Naive thymus-derived CD4-positive, alpha-beta T cell (primary cell): Measurements from ENCODE around the gene COL19A1. TPM values are rescaled to one million over a fixed set of nuclear protein-coding genes. Genes with fewer than 3 reads are reported as not detected.
"Not testable (repeated sequence)": the region's sequence is repeated elsewhere in the genome, so short reads cannot be mapped to it uniquely, and the experiment has no call there.

Source experiments
- ATAC-seq: fragments of 150-1000 bp; cut with Tn5 transposase; 2 replicates; pipeline ENCODE4 v1.10.0; 2021; ENCODE audit warnings: mild to moderate bottlenecking, moderate library complexity
- CTCF ChIA-PET: fragments of 350-600 bp; sonication (Branson Sonifier 250); formaldehyde crosslinking; loops from one replicate; lab custom pipeline; 2021; ENCODE audit warnings: antibody characterized with exemption; lab: Charles Lee
- POLR2A ChIA-PET: fragments of 350-600 bp; sonication (Branson Sonifier 250); formaldehyde crosslinking; loops from one replicate; lab custom pipeline; 2021; ENCODE audit warnings: antibody characterized with exemption, inconsistent platforms; lab: Charles Lee
- DNase-seq, 9 donors: peaks; one replicate each; pipeline versions ENCODE4 v3.0.0 to v3.0.0-alpha.2; 2020 to 2022; ENCODE audit warnings: mixed read lengths in 1 of 9
- H3K27ac ChIP-seq: one replicate; pipeline ENCODE4 v1.7.0; 2013; ENCODE audit warnings: mild to moderate bottlenecking, low read depth, low read length, moderate library complexity
- H3K27me3 ChIP-seq, 2 donors: one replicate each; pipeline ENCODE4 v1.7.0; 2013; ENCODE audit warnings: low read length in 2 of 2, mild to moderate bottlenecking in 2 of 2, moderate library complexity in 2 of 2; ENCODE audit not compliant: control insufficient read depth in 2 of 2, insufficient read depth in 2 of 2
- H3K36me3 ChIP-seq, 3 experiments: 1 replicate in 2 of 3; 2 replicates in 1 of 3; pipeline ENCODE4 v1.7.0; 2013; ENCODE audit warnings: low read length in 3 of 3, mild to moderate bottlenecking in 3 of 3, moderate library complexity in 1 of 3; ENCODE audit not compliant: insufficient read depth in 3 of 3, control insufficient read depth in 2 of 3
- H3K4me1 ChIP-seq, 2 donors: one replicate each; pipeline ENCODE4 v1.7.0; 2013; ENCODE audit warnings: low read length in 2 of 2, mild to moderate bottlenecking in 2 of 2, moderate library complexity in 1 of 2; ENCODE audit not compliant: control insufficient read depth in 2 of 2, insufficient read depth in 2 of 2
- H3K4me3 ChIP-seq: 2 replicates; pipeline ENCODE4 v1.7.0; 2013; ENCODE audit warnings: mild to moderate bottlenecking, low read length
- H3K9me3 ChIP-seq, 3 experiments: 1 replicate in 2 of 3; 2 replicates in 1 of 3; pipeline ENCODE4 v1.7.0; 2013; ENCODE audit warnings: low read length in 3 of 3; ENCODE audit not compliant: control insufficient read depth in 2 of 3
- H3K27ac Mint-ChIP-seq, 9 donors: one replicate each; pipeline ENCODE4 v1.8.0; 2020 to 2022; ENCODE audit warnings: mixed read lengths in 9 of 9, mild to moderate bottlenecking in 8 of 9, moderate library complexity in 5 of 9, inconsistent platforms in 2 of 9
- H3K27me3 Mint-ChIP-seq, 5 donors: one replicate each; pipeline ENCODE4 v1.8.0; 2021 to 2022; ENCODE audit warnings: mixed read lengths in 5 of 5, mild to moderate bottlenecking in 1 of 5
- H3K36me3 Mint-ChIP-seq, 5 donors: one replicate each; pipeline ENCODE4 v1.8.0; 2020 to 2022; ENCODE audit warnings: mixed read lengths in 5 of 5, mild to moderate bottlenecking in 3 of 5, inconsistent platforms in 1 of 5
- H3K4me1 Mint-ChIP-seq, 7 donors: one replicate each; pipeline ENCODE4 v1.8.0; 2020 to 2022; ENCODE audit warnings: mixed read lengths in 7 of 7, mild to moderate bottlenecking in 3 of 7, inconsistent platforms in 1 of 7
- H3K4me3 Mint-ChIP-seq, 10 donors: one replicate each; pipeline ENCODE4 v1.8.0; 2020 to 2022; ENCODE audit warnings: mild to moderate bottlenecking in 10 of 10, mixed read lengths in 10 of 10, moderate library complexity in 6 of 10, inconsistent platforms in 2 of 10
- H3K9me3 Mint-ChIP-seq, 11 donors: one replicate each; pipeline ENCODE4 v1.8.0; 2020 to 2022; ENCODE audit warnings: mixed read lengths in 11 of 11, mild to moderate bottlenecking in 4 of 11, inconsistent platforms in 1 of 11, moderate library complexity in 1 of 11
- intact Hi-C, 2 donors: fragments of 100-400 bp; cut with micrococcal nuclease; formaldehyde crosslinking; loops; one replicate each; pipeline ENCODE4 v1.15.1; 2023
- polyA plus RNA-seq, 2 donors: library from polyadenylated mRNA; unstranded; fragments of 300-500 nt; fragmentation: Illumina TruSeq; gene quantifications; one replicate each; pipeline ENCODE4 v1.2.3, GENCODE V29; 2021
- total RNA-seq, 6 experiments: library from RNA in 5 of 6; stranded (reverse) in 5 of 6; gene quantifications; 1 replicate in 5 of 6; 2 replicates in 1 of 6; pipeline ENCODE4 v1.2.3 and lab custom pipeline; 2021 to 2026

Gene COL19A1
- total and polyA plus RNA-seq, 7 experiments from 2014 or later = 0.02 to 1.3 (median 0.32) TPM; not detected in 2

DNA sequence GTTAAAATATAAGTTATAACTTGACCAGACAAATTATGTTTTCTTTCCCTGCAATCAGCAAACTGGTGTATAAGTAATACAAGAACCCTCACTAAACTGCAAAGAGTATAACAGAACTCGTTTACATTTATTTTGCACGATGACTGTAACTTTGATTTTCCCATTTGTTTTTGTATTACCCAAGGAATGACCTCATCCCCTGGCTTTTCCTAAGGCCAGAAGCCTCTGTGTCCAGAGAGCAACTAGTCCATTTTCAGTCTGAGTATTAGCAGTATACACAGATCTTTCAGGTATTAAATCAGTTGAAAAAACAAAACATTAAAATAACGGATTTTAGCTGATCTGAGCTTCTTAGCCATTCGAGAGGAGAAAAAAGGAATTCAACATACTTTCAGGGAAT is 17.2 kb downstream of the COL19A1 start:
- Mint-ChIP-seq H3K4me1 (peaks cover 0 to 1% (median 0%) of the 10 kb centered on the region in 7 donors), H3K36me3 (no peaks in the 10 kb centered on the region), H3K9me3 (no peaks in the 10 kb centered on the region), H3K27me3 (peaks cover 12 to 40% (median 25%) of the 10 kb centered on the region in 5 donors), H3K27ac (no peak overlapping the region), H3K4me3 (no peak overlapping the region)
- H3K27me3 ChIP-seq = no peaks in the 10 kb centered on the region
- POLR2A ChIA-PET = no interaction called here
- intact Hi-C loops = no loop called here
- H3K9me3 ChIP-seq = no peaks in the 10 kb centered on the region
- DNase-seq (no peak), ATAC-seq (no peak)
- CTCF ChIA-PET = no interaction called here
- no peak overlapping the region for H3K27ac ChIP-seq
- no peak overlapping the region for H3K4me3 ChIP-seq
- H3K4me1 ChIP-seq = no peaks in the 10 kb centered on the region
- H3K36me3 ChIP-seq = no peaks in the 10 kb centered on the region

DNA sequence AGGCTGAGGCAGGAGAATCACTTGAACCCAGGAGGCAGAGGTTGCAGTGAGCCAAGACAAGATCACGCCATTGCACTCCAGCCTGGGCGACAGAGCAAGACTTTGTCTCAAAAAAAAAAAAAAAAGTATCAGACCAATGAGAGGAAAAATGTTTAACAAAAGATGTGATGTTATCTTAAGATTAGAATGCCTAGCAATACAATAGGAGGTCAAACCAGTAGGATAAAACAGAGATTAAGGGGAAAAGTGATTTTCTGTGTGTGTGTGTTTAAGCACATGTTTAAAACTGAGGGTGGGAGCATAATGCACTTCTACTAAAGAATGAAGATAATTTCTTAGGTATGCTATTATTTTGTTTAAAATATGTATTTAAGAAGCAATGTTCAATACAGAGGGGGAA is 17.9 kb downstream of the COL19A1 start:
- Mint-ChIP-seq H3K9me3 (peaks cover 0 to 4% (median 0%) of the 10 kb centered on the region in 11 donors), H3K4me3 (no peak overlapping the region)
- H3K27ac ChIP-seq = no peak overlapping the region

DNA sequence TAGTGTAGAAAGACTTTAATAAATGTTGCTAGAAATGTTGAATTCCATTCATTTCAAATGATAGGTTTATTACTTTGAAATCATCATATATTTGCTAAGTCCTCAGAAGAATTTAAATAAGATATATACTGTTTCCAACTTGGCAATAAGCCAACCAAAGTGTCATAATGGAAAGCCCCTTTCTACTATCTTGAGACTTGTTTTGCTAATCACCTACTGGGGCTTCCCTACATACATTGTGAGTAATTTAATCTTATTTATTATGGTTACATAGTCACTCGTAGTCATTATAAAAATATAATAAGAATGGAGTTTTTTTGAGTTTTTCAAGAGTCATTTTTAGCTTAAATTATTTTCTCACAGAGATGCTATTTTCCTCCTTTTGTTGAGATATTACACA is 20.7 kb downstream of the COL19A1 start:
- H3K9me3 ChIP-seq = no peaks in the 10 kb centered on the region
- POLR2A ChIA-PET = no interaction called here
- H3K27me3 ChIP-seq = peaks cover 0 to 4% of the 10 kb centered on the region in 2 donors
- ATAC-seq (no peak), DNase-seq (peak in 1 of 9 donors; percentile 16)
- H3K4me3 Mint-ChIP-seq = no peak overlapping the region
- peaks cover 0 to 1% (median 0%) of the 10 kb centered on the region in 7 donors for H3K4me1 Mint-ChIP-seq
- peaks cover 6 to 20% (median 12%) of the 10 kb centered on the region in 5 donors for H3K27me3 Mint-ChIP-seq
- H3K36me3 ChIP-seq = no peaks in the 10 kb centered on the region
- peaks cover 0 to 16% (median 0%) of the 10 kb centered on the region in 11 donors for H3K9me3 Mint-ChIP-seq
- intact Hi-C loops = no loop called here
- H3K4me3 ChIP-seq = no peak overlapping the region
- CTCF ChIA-PET = no interaction called here
- no peaks in the 10 kb centered on the region for H3K36me3 Mint-ChIP-seq
- no peak overlapping the region for H3K27ac ChIP-seq
- no peak overlapping the region for H3K27ac Mint-ChIP-seq
- no peaks in the 10 kb centered on the region for H3K4me1 ChIP-seq

More for the DNA sequence above, 17.9 kb downstream of the COL19A1 start:
- peaks cover 12 to 40% (median 22%) of the 10 kb centered on the region in 5 donors for H3K27me3 Mint-ChIP-seq
- no peak overlapping the region for H3K27ac Mint-ChIP-seq
- CTCF ChIA-PET = interaction anchor here (0.6 kb wide), 1 partner anchor 12 kb away, joined by 5 read pairs; no protein-coding TSS in a partner anchor
- intact Hi-C loops = no loop called here
- H3K4me1 Mint-ChIP-seq = peaks cover 0 to 1% (median 0%) of the 10 kb centered on the region in 7 donors
- no peaks in the 10 kb centered on the region for H3K4me1 ChIP-seq
- ATAC-seq (no peak), DNase-seq (no peak)
- H3K36me3 Mint-ChIP-seq = no peaks in the 10 kb centered on the region
- H3K36me3 ChIP-seq = no peaks in the 10 kb centered on the region
- H3K4me3 ChIP-seq = no peak overlapping the region
- H3K9me3 ChIP-seq = no peaks in the 10 kb centered on the region
- no peaks in the 10 kb centered on the region for H3K27me3 ChIP-seq
- POLR2A ChIA-PET = no interaction called here

DNA sequence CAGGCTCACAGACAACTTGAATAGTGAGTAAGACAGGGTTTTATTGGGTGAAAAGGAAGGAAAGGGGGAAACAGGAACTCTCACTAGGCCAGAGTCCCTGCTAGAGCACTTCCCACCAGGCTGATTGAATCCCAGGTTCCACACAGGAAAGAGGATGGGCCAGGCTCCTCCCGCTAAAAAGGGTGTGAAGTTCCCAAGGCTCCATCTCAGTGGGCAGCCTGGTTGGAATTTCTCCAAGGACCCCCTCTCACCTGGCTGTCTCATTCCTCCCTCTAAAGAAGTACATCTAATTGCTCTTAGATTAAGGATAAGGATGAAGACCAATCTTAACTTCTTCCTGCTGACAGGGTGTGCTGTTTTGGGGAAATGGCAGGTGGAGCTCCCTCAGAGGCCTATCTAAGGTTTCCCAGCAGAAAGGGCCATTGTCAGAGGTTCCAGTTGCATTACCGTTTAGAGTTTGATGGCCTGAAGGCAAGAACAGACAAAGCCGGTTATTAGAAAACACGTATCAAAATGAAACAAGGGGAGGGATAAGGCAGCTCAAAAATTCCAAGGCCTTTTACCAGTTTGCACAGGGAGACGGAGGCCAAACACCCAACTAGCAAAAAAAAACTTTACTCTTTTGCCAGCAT is 21.5 kb downstream of the COL19A1 start:
- intact Hi-C loops = no loop called here

DNA sequence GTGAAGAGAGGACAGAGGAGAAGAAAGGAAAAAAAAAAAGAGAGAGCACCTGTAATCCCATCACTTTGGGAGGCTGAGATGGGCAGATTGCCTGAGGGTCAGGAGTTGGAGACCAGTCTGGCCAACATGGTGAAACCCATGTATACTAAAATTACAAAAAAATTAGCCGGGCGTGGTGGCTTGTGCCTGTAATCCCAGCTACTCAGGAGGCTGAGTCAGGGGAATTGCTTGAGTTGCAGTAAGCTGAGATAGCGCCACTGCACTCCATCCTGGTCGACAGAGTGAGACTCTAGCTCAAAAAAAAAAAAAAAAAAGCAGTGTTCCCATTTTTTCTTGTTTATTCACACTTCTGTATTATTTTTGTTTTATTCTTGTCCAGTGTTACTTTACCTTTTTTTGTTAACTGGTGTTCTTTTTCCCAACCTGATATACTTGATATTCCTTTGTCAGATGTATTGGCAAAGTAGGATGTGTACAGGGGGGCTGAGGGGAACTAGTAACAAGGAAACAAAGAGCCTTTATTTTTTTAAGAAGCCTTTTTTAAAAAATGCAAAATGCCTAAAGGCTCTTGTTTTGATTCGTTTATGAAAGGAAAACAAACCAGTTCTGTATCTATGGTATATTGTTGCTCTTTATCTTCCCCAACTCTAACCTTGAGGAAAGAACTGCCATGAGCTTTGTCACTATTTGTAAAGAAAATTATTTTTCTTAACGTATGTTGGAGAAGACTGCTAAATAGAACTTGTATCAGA is 22.3 kb downstream of the COL19A1 start:
- Mint-ChIP-seq H3K36me3 (no peaks in the 10 kb centered on the region), H3K4me3 (no peak overlapping the region), H3K27me3 (peaks cover 0 to 8% (median 5%) of the 10 kb centered on the region in 5 donors), H3K27ac (no peak overlapping the region), H3K4me1 (peaks cover 0 to 1% (median 0%) of the 10 kb centered on the region in 7 donors), H3K9me3 (peaks cover 0 to 16% (median 0%) of the 10 kb centered on the region in 11 donors)
- no peaks in the 10 kb centered on the region for H3K4me1 ChIP-seq
- no peak overlapping the region for H3K27ac ChIP-seq
- DNase-seq (no peak), ATAC-seq (no peak)
- POLR2A ChIA-PET = no interaction called here
- no peak overlapping the region for H3K4me3 ChIP-seq
- CTCF ChIA-PET = no interaction called here
- intact Hi-C loops = no loop called here
- peaks cover 0 to 4% of the 10 kb centered on the region in 2 donors for H3K27me3 ChIP-seq
- H3K9me3 ChIP-seq = no peaks in the 10 kb centered on the region
- H3K36me3 ChIP-seq = no peaks in the 10 kb centered on the region

More for the DNA sequence above, 21.5 kb downstream of the COL19A1 start:
- Mint-ChIP-seq H3K27me3 (peaks cover 4 to 16% (median 9%) of the 10 kb centered on the region in 5 donors), H3K27ac (no peak overlapping the region), H3K36me3 (no peaks in the 10 kb centered on the region), H3K4me1 (peaks cover 0 to 1% (median 0%) of the 10 kb centered on the region in 7 donors), H3K4me3 (no peak overlapping the region), H3K9me3 (peaks cover 0 to 16% (median 0%) of the 10 kb centered on the region in 11 donors)
- no peaks in the 10 kb centered on the region for H3K9me3 ChIP-seq
- no peaks in the 10 kb centered on the region for H3K36me3 ChIP-seq
- peaks cover 0 to 4% of the 10 kb centered on the region in 2 donors for H3K27me3 ChIP-seq
- H3K4me3 ChIP-seq = no peak overlapping the region
- CTCF ChIA-PET = no interaction called here
- DNase-seq = no peak
- H3K4me1 ChIP-seq = no peaks in the 10 kb centered on the region
- H3K27ac ChIP-seq = no peak overlapping the region
- POLR2A ChIA-PET = no interaction called here
- ATAC-seq = no peak

DNA sequence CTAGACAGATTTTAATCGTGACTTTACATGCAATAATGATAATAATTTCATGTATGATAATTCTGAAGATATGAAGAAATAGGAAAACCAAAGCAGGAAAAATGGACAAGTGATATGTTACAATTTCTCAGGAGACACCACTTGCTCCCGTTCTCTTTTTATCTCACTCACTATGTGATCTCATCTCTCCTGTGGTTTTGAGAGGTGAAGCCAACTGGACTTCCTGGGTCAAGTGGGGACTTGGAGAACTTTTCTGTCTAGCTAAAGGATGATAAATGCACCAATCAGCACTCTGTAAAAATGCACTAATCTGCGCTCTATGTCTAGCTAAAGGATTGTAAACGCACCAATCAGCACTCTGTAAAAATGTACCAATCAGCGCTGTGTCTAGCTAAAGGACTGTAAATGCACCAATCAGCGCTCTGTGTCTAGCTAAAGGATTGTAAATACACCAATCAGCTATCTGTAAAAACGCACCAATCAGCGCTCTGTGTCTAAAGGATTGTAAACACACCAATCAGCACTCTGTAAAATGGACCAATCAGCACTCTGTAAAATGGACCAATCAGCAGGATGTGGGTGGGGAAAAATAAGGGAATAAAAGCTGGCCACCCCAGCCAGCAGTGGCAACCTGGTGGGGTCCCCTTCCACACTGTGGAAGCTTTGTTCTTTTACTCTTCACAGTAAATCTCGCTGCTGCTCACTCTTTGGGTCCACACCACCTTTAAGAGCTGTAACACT is 23.0 kb downstream of the COL19A1 start:
- H3K36me3 Mint-ChIP-seq, DNase-seq, H3K27ac ChIP-seq, H3K9me3 ChIP-seq, H3K27me3 ChIP-seq, H3K4me3 ChIP-seq, H3K36me3 ChIP-seq, H3K27ac Mint-ChIP-seq, POLR2A ChIA-PET, H3K4me1 Mint-ChIP-seq, intact Hi-C loops, CTCF ChIA-PET, H3K27me3 Mint-ChIP-seq, H3K4me1 ChIP-seq, H3K4me3 Mint-ChIP-seq, ATAC-seq: not testable (repeated sequence)
- peaks cover 0 to 16% (median 0%) of the 10 kb centered on the region in 11 donors for H3K9me3 Mint-ChIP-seq
